Caco-2 (cell line): Measurements from ENCODE around the gene CBY2. TPM values are rescaled to one million over a fixed set of nuclear protein-coding genes. Genes with fewer than 3 reads are reported as not detected.

Source experiments
- BruUV-seq: library from RNA; stranded (reverse); fragments of 400-500 nt; replicated peaks from 2 replicates; lab custom pipeline; 2021; lab: Mats Ljungman, UMichigan
- CTCF ChIA-PET: fragments of 300-600 bp; sonication (Branson Sonifier 250); formaldehyde crosslinking; loops from one replicate; lab custom pipeline; 2022; ENCODE audit warnings: antibody characterized with exemption; lab: Charles Lee
- POLR2A ChIA-PET: fragments of 300-600 bp; sonication (Branson Sonifier 250); formaldehyde crosslinking; loops from one replicate; lab custom pipeline; 2022; ENCODE audit warnings: antibody characterized with exemption; lab: Charles Lee
- DNase-seq, 2 experiments: peaks; one replicate each; pipeline versions ENCODE4 v3.0.0 to v3.0.0-alpha.2; 2020 to 2022
- H3K27me3 ChIP-seq: replicated peaks from 2 replicates; pipeline ENCODE4 v1.6.0; 2011; ENCODE audit warnings: low read length; ENCODE audit not compliant: control insufficient read depth, insufficient read depth
- H3K36me3 ChIP-seq: 2 replicates; pipeline ENCODE4 v1.5.1; 2011; ENCODE audit warnings: low read length; ENCODE audit not compliant: control insufficient read depth, insufficient read depth
- H3K4me1 ChIP-seq: fragments of 250-450 bp; sonication (Bioruptor Pico); 2 replicates; pipeline ENCODE4 v1.5.1; 2020; ENCODE audit warnings: mild to moderate bottlenecking
- H3K4me3 ChIP-seq: 2 replicates; pipeline ENCODE4 v1.5.1; 2011; ENCODE audit warnings: low read depth, mild to moderate bottlenecking, control low read depth, low read length
- H3K9me3 ChIP-seq: fragments of 250-450 bp; sonication (Bioruptor Pico); 2 replicates; pipeline ENCODE4 v1.5.1; 2020; ENCODE audit warnings: mild to moderate bottlenecking, moderate library complexity
- H3K27ac Mint-ChIP-seq: one replicate; pipeline ENCODE4 v1.8.0; 2022; ENCODE audit warnings: mixed read lengths; ENCODE audit not compliant: unreplicated experiment
- H3K27me3 Mint-ChIP-seq: one replicate; pipeline ENCODE4 v1.8.0; 2022; ENCODE audit warnings: mixed read lengths; ENCODE audit not compliant: insufficient read depth, unreplicated experiment
- H3K36me3 Mint-ChIP-seq: one replicate; pipeline ENCODE4 v1.8.0; 2022; ENCODE audit warnings: mild to moderate bottlenecking, mixed read lengths; ENCODE audit not compliant: insufficient read depth, unreplicated experiment
- H3K4me1 Mint-ChIP-seq: one replicate; pipeline ENCODE4 v1.8.0; 2022; ENCODE audit warnings: low read depth, mixed read lengths; ENCODE audit not compliant: unreplicated experiment
- H3K4me3 Mint-ChIP-seq: one replicate; pipeline ENCODE4 v1.8.0; 2022; ENCODE audit warnings: mild to moderate bottlenecking, moderate library complexity, mixed read lengths; ENCODE audit not compliant: unreplicated experiment
- H3K9me3 Mint-ChIP-seq: one replicate; pipeline ENCODE4 v1.8.0; 2022; ENCODE audit warnings: mixed read lengths; ENCODE audit not compliant: unreplicated experiment
- intact Hi-C: fragments of 100-400 bp; cut with micrococcal nuclease; formaldehyde crosslinking; loops from one replicate; pipeline ENCODE4 v1.10.0; 2022; ENCODE audit not compliant: unreplicated experiment
- total RNA-seq: library from RNA; stranded (reverse); gene quantifications from 2 replicates; pipeline ENCODE4 v1.2.3, GENCODE V29; 2022
- TF ChIP-seq, protein P1 (sequence below), 2 experiments: fragments of 200-600 bp in 1 of 2; IDR thresholded peaks; 1 replicate in 1 of 2; 2 replicates in 1 of 2; pipeline versions ENCODE4 v1.5.1 to v1.8.0; 2011 to 2022; ENCODE audit warnings: antibody characterized with exemption in 1 of 2, control low read depth in 1 of 2, inconsistent platforms in 1 of 2, low read depth in 1 of 2, low read length in 1 of 2, mild to moderate bottlenecking in 1 of 2, moderate library complexity in 1 of 2; ENCODE audit not compliant: insufficient read depth in 1 of 2, severe bottlenecking in 1 of 2, unreplicated experiment in 1 of 2

The CBY2 gene
- total RNA-seq, 1 experiment from 2014 or later = 0.91 TPM

DNA sequence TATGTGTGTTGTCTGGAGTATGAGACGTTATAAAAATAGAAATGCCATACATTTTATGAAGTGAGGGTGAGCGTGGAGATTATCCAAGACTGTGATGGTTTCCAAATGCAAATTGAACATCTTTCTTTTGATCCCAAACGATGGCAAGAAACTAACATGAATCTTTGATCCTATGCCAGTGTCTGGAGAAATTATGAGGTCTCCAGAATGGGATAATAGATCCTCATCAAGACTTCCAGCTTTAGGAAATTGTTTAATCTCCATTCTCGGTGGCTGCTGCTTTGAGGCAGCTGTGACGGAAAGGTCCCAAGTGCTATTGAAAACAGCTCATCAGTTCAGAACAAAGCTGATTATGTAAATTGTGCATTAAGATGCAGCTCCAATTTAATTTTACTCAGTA is 30.8 kb downstream of the CBY2 start:
- H3K36me3 ChIP-seq = no peaks in the 10 kb centered on the region
- no peak overlapping the region for H3K4me3 Mint-ChIP-seq
- no peaks in the 10 kb centered on the region for H3K27me3 ChIP-seq
- ChIA-PET CTCF (no interaction called here), POLR2A (no interaction called here)
- DNase-seq = no peak
- no TSS peak for BruUV-seq
- H3K36me3 Mint-ChIP-seq = peaks cover 2% of the 10 kb centered on the region
- no peaks in the 10 kb centered on the region for H3K9me3 Mint-ChIP-seq
- intact Hi-C loops = no loop called here
- no peak overlapping the region for H3K4me3 ChIP-seq
- no peaks in the 10 kb centered on the region for H3K9me3 ChIP-seq
- H3K27ac Mint-ChIP-seq = no peak overlapping the region
- H3K4me1 ChIP-seq = no peaks in the 10 kb centered on the region
- H3K4me1 Mint-ChIP-seq = no peaks in the 10 kb centered on the region
- TF ChIP-seq, protein P1, sequence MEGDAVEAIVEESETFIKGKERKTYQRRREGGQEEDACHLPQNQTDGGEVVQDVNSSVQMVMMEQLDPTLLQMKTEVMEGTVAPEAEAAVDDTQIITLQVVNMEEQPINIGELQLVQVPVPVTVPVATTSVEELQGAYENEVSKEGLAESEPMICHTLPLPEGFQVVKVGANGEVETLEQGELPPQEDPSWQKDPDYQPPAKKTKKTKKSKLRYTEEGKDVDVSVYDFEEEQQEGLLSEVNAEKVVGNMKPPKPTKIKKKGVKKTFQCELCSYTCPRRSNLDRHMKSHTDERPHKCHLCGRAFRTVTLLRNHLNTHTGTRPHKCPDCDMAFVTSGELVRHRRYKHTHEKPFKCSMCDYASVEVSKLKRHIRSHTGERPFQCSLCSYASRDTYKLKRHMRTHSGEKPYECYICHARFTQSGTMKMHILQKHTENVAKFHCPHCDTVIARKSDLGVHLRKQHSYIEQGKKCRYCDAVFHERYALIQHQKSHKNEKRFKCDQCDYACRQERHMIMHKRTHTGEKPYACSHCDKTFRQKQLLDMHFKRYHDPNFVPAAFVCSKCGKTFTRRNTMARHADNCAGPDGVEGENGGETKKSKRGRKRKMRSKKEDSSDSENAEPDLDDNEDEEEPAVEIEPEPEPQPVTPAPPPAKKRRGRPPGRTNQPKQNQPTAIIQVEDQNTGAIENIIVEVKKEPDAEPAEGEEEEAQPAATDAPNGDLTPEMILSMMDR (IDR thresholded peaks at IDR 0.05; ENCODE audit: insufficient read depth in 1 of 2, low read depth in 1 of 2, low read length in 1 of 2, severe bottlenecking in 1 of 2, unreplicated experiment in 1 of 2) = no peak
- H3K27me3 Mint-ChIP-seq = no peaks in the 10 kb centered on the region

DNA sequence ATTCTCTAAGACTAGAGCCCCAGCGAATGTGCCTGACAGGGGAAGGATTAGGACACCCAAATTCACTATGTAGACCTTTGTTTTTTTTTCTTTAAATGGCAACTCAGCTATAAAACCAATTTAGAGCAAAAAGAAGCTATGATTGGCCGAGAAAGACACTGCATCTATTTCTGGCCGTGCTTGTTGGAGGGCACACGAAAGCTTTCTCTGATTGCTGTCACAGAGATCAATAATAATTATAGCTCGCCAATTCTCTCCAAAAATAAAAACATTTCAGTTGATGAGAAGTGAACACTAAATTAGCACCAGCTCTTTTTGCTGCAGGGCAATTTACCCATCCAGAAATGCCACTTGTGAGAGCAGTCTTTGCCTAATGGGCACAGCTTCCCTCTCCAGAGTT is 31.2 kb downstream of the CBY2 start:
- H3K4me3 Mint-ChIP-seq = no peak overlapping the region
- TF ChIP-seq, protein P1 (IDR thresholded peaks at IDR 0.05; ENCODE audit: insufficient read depth in 1 of 2, low read depth in 1 of 2, low read length in 1 of 2, severe bottlenecking in 1 of 2, unreplicated experiment in 1 of 2) = no peak
- Histone ChIP-seq H3K4me3 (no peak overlapping the region), H3K27me3 (no peaks in the 10 kb centered on the region), H3K36me3 (no peaks in the 10 kb centered on the region), H3K9me3 (no peaks in the 10 kb centered on the region), H3K4me1 (no peaks in the 10 kb centered on the region)
- DNase-seq = no peak
- H3K9me3 Mint-ChIP-seq = no peaks in the 10 kb centered on the region
- no TSS peak for BruUV-seq
- POLR2A ChIA-PET = no interaction called here
- intact Hi-C loops = no loop called here
- no peak overlapping the region for H3K27ac Mint-ChIP-seq
- no peaks in the 10 kb centered on the region for H3K4me1 Mint-ChIP-seq
- CTCF ChIA-PET = no interaction called here
- H3K27me3 Mint-ChIP-seq = no peaks in the 10 kb centered on the region
- H3K36me3 Mint-ChIP-seq = no peaks in the 10 kb centered on the region

DNA sequence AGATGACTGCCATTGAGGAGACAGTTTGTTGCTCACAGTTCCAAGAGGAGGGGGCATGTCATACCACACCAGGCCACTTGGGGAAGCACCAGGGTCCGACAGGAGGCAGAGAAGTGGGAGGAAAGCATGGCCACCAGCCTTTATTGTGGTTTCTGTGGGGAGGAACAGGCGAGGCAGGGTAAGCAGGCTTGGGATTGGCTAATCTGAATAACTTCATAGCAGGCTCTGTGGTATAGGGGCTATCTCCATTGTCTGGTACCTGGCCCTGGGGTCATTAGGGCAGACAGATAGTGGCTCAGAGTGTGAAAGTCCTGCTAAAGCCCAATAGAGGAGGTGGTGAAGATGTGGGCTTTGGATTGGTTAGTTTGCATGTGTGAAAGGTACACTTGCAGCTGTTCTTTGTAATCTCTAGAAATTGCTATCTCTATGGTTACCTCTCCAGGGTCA is 35.5 kb downstream of the CBY2 start:
- Histone ChIP-seq H3K4me1 (no peaks in the 10 kb centered on the region), H3K4me3 (no peak overlapping the region), H3K9me3 (no peaks in the 10 kb centered on the region), H3K36me3 (no peaks in the 10 kb centered on the region), H3K27me3 (no peaks in the 10 kb centered on the region)
- BruUV-seq = no TSS peak
- POLR2A ChIA-PET = no interaction called here
- DNase-seq = peak in 1 of 2 experiments; percentile 29
- Mint-ChIP-seq H3K27ac (no peak overlapping the region), H3K36me3 (no peaks in the 10 kb centered on the region), H3K4me3 (no peak overlapping the region), H3K27me3 (no peaks in the 10 kb centered on the region), H3K4me1 (no peaks in the 10 kb centered on the region), H3K9me3 (no peaks in the 10 kb centered on the region)
- intact Hi-C loops = no loop called here
- TF ChIP-seq, protein P1 (IDR thresholded peaks at IDR 0.05; ENCODE audit: insufficient read depth in 1 of 2, low read depth in 1 of 2, low read length in 1 of 2, severe bottlenecking in 1 of 2, unreplicated experiment in 1 of 2) = peak in 1 of 2 experiments; percentile 24
- CTCF ChIA-PET = no interaction called here
